ENCODE results near the gene DAAM1. TPM values are rescaled to one million over a fixed set of nuclear protein-coding genes. Genes with fewer than 3 reads are reported as not detected.

Gene DAAM1
- total RNA-seq = 25.6 and 26.3 TPM in 2 replicates

GRCh38 chr14:59188461-59189090 is at the start of gene DAAM1:
DAAM1 (plus strand) TSS chr14:59188667; CDS start chr14:59263478, 74,811 bp downstream.

